ENCODE measurements around the gene BAMBI.

GRCh38 chr10:28684157-28684985, 7.0 kb downstream of the BAMBI start:
- TF ChIP-seq, protein P1, sequence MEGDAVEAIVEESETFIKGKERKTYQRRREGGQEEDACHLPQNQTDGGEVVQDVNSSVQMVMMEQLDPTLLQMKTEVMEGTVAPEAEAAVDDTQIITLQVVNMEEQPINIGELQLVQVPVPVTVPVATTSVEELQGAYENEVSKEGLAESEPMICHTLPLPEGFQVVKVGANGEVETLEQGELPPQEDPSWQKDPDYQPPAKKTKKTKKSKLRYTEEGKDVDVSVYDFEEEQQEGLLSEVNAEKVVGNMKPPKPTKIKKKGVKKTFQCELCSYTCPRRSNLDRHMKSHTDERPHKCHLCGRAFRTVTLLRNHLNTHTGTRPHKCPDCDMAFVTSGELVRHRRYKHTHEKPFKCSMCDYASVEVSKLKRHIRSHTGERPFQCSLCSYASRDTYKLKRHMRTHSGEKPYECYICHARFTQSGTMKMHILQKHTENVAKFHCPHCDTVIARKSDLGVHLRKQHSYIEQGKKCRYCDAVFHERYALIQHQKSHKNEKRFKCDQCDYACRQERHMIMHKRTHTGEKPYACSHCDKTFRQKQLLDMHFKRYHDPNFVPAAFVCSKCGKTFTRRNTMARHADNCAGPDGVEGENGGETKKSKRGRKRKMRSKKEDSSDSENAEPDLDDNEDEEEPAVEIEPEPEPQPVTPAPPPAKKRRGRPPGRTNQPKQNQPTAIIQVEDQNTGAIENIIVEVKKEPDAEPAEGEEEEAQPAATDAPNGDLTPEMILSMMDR (IDR thresholded peaks at IDR 0.05; ENCODE audit: low read length), result no peak
- no peak for TF ChIP-seq EZH2phosphoT487 (IDR thresholded peaks at IDR 0.05; ENCODE audit: low read length)
